Measurements from ENCODE around the gene PNPLA1.

Gene PNPLA1

GRCh38 chr6:36322591-36322990 lies 52.7 kb downstream of the PNPLA1 start:
- no peaks in the 10 kb centered on the region for H3K9me3 Mint-ChIP-seq
- no peak overlapping the region for H3K4me3 Mint-ChIP-seq
- H3K27ac Mint-ChIP-seq = no peak overlapping the region
- H3K36me3 Mint-ChIP-seq (ENCODE audit: low read depth) = no peaks in the 10 kb centered on the region
- intact Hi-C loops (cut with micrococcal nuclease) = no loop called here
- peaks cover 8% of the 10 kb centered on the region for H3K4me1 Mint-ChIP-seq (ENCODE audit: low read depth)
- peaks cover 11% of the 10 kb centered on the region for H3K27me3 Mint-ChIP-seq

GRCh38 chr6:36323062-36323461 lies 53.2 kb downstream of the PNPLA1 start:
- H3K9me3 Mint-ChIP-seq = no peaks in the 10 kb centered on the region
- H3K27me3 Mint-ChIP-seq = peaks cover 11% of the 10 kb centered on the region
- H3K4me1 Mint-ChIP-seq (ENCODE audit: low read depth) = peaks cover 12% of the 10 kb centered on the region
- H3K27ac Mint-ChIP-seq = no peak overlapping the region
- H3K36me3 Mint-ChIP-seq (ENCODE audit: low read depth) = no peaks in the 10 kb centered on the region
- H3K4me3 Mint-ChIP-seq = no peak overlapping the region
- intact Hi-C loops (cut with micrococcal nuclease) = no loop called here

DNA sequence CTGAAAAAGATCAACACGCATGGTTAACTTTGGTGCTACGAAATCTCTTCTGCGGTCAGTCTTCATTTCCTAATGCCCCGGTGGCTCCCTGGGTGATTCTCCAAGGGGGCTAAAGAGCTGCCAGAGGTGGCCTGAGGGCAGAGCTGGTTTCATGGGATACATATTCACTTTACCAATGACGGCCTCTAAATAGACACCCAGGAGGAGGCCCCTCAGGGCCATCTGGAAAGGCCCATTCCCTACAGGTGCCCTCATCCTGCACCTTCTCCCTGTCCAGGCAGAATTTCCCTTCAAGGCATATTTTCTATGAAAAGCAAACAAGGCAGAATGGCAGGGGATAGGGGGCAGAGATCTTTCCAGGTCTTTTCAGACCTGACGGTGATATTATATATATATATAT lies 54.3 kb downstream of the PNPLA1 start:
- Mint-ChIP-seq H3K4me3 (no peak overlapping the region), H3K36me3 (ENCODE audit: low read depth) (no peaks in the 10 kb centered on the region), H3K9me3 (no peaks in the 10 kb centered on the region), H3K27me3 (peaks cover 16% of the 10 kb centered on the region), H3K4me1 (ENCODE audit: low read depth) (peaks cover 12% of the 10 kb centered on the region), H3K27ac (no peak overlapping the region)
- intact Hi-C loops (cut with micrococcal nuclease) = no loop called here

GRCh38 chr6:36324715-36325114 lies 54.9 kb downstream of the PNPLA1 start:
- no peak overlapping the region for H3K27ac Mint-ChIP-seq

GRCh38 chr6:36326356-36326995 lies 56.6 kb downstream of the PNPLA1 start:
- Mint-ChIP-seq H3K27me3 (peaks cover 18% of the 10 kb centered on the region), H3K36me3 (ENCODE audit: low read depth) (no peaks in the 10 kb centered on the region), H3K4me1 (ENCODE audit: low read depth) (peaks cover 17% of the 10 kb centered on the region), H3K9me3 (no peaks in the 10 kb centered on the region), H3K27ac (no peak overlapping the region), H3K4me3 (no peak overlapping the region)
- intact Hi-C loops (cut with micrococcal nuclease) = no loop called here

More at GRCh38 chr6:36324715-36325114, 54.9 kb downstream of the PNPLA1 start:
- Mint-ChIP-seq H3K9me3 (no peaks in the 10 kb centered on the region), H3K4me1 (ENCODE audit: low read depth) (peaks cover 15% of the 10 kb centered on the region), H3K36me3 (ENCODE audit: low read depth) (no peaks in the 10 kb centered on the region), H3K27me3 (peaks cover 19% of the 10 kb centered on the region), H3K4me3 (no peak overlapping the region)
- intact Hi-C loops (cut with micrococcal nuclease) = no loop called here

- H3K9me3 Mint-ChIP-seq = no peaks in the 10 kb centered on the region
- intact Hi-C loops (cut with micrococcal nuclease) = no loop called here
- peaks cover 17% of the 10 kb centered on the region for H3K4me1 Mint-ChIP-seq (ENCODE audit: low read depth)
- no peak overlapping the region for H3K4me3 Mint-ChIP-seq
- no peaks in the 10 kb centered on the region for H3K36me3 Mint-ChIP-seq (ENCODE audit: low read depth)
- H3K27ac Mint-ChIP-seq = no peak overlapping the region
- peaks cover 22% of the 10 kb centered on the region for H3K27me3 Mint-ChIP-seq
Observed at GRCh38 chr6:36327226-36327918, 57.5 kb downstream of the PNPLA1 start.

GRCh38 chr6:36327919-36328236 lies 58.0 kb downstream of the PNPLA1 start:
- Mint-ChIP-seq H3K36me3 (ENCODE audit: low read depth) (no peaks in the 10 kb centered on the region), H3K27me3 (peaks cover 23% of the 10 kb centered on the region), H3K4me1 (ENCODE audit: low read depth) (peaks cover 16% of the 10 kb centered on the region), H3K4me3 (no peak overlapping the region), H3K27ac (no peak overlapping the region), H3K9me3 (no peaks in the 10 kb centered on the region)
- intact Hi-C loops (cut with micrococcal nuclease) = no loop called here

DNA sequence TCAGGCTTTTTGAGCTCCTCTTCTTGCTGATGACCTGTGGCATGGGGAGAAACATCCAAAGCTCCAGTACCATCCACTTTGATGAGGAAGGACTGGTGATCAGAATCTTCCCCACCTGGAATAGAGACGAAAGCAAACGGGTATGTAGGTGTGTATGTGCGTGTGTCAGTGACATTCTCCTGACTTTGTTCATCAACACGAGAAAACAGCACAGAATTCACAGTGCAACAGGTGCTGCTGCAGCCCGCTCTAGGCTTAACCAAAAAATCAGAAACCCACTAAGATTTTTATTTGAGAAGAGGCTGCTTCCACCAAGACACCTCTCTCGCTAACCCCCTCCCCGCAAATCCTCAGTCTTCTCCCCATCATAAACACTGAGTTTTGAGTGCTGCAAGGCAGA lies 58.7 kb downstream of the PNPLA1 start:
- H3K4me1 Mint-ChIP-seq (ENCODE audit: low read depth) = peaks cover 12% of the 10 kb centered on the region
- no peaks in the 10 kb centered on the region for H3K36me3 Mint-ChIP-seq (ENCODE audit: low read depth)
- H3K4me3 Mint-ChIP-seq = no peak overlapping the region
- H3K27ac Mint-ChIP-seq = no peak overlapping the region
- intact Hi-C loops (cut with micrococcal nuclease) = no loop called here
- no peaks in the 10 kb centered on the region for H3K9me3 Mint-ChIP-seq
- peaks cover 29% of the 10 kb centered on the region for H3K27me3 Mint-ChIP-seq

DNA sequence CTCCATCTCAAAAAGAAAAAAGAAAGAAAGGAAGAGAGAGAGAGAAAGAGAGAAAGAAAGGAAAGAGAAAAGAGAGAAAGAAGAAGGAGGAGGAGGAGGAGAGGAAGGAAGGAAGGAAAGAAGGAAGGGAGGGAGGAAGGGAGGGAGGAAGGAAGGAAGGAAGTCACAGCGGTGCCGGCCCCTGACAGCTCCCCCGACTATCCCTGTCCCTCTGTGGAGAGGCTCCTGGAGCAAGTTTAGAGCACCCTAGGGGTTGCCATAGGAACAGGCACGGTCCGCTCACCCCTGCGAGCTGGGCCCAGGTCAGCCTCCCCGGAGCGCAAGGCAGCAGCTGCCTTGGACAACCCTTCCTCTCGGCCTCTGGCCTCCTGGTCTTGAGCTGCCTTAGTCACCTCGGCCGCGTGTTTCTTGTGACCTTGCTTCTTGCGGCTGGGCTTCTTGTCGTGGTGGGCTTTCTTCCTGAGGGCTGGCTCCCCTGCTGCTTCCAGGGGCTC lies 60.0 kb downstream of the PNPLA1 start:
- H3K4me1 Mint-ChIP-seq (ENCODE audit: low read depth) = peaks cover 22% of the 10 kb centered on the region
- no peak overlapping the region for H3K27ac Mint-ChIP-seq
- H3K27me3 Mint-ChIP-seq = peaks cover 40% of the 10 kb centered on the region
- intact Hi-C loops (cut with micrococcal nuclease) = no loop called here
- H3K9me3 Mint-ChIP-seq = no peaks in the 10 kb centered on the region
- H3K4me3 Mint-ChIP-seq = no peak overlapping the region
- H3K36me3 Mint-ChIP-seq (ENCODE audit: low read depth) = no peaks in the 10 kb centered on the region

DNA sequence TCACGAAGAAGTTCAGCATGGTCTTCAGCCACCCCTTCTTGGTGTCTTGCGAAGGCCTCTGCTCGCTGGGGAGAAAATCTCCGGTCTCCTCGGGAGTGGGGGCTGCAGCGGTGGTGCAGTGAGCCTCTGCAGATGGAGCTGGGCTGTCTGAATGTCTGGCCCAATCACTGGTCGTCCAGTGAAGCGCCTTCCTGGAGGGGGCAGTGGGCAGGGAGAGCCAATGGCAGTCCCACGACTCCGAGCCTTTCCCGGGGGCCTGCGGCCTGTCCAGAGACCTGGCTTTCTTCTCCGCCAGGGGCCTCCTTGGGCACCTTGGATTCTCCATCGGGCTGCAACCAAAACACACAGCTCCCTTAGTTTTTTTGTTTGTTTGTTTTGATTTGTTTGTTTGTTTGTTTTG lies 60.5 kb downstream of the PNPLA1 start:
- H3K4me3 Mint-ChIP-seq = no peak overlapping the region
- no peaks in the 10 kb centered on the region for H3K9me3 Mint-ChIP-seq
- peaks cover 27% of the 10 kb centered on the region for H3K4me1 Mint-ChIP-seq (ENCODE audit: low read depth)
- H3K27me3 Mint-ChIP-seq = peaks cover 43% of the 10 kb centered on the region
- H3K27ac Mint-ChIP-seq = no peak overlapping the region
- H3K36me3 Mint-ChIP-seq (ENCODE audit: low read depth) = no peaks in the 10 kb centered on the region
- intact Hi-C loops (cut with micrococcal nuclease) = no loop called here

DNA sequence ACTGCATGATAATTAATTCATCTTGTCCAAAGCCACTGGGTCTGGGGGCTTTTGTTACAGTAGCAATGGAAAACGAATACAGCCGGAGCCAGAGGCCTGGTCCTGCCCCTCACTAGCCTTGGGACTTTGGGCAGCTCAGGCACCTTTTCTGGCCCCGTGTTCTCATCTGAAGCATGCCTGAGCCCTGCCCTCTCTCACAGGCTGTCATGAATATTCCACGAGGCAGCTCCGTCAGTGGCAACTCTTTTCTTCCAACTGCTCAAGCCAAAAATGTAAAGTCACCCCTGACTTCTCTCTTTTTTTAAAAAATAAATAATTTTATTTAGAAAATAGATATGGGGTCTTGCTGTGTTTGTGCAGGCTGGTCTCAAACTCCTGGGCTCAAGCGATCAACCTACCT lies 61.5 kb downstream of the PNPLA1 start:
- Mint-ChIP-seq H3K27me3 (peaks cover 43% of the 10 kb centered on the region), H3K27ac (no peak overlapping the region), H3K9me3 (no peaks in the 10 kb centered on the region)

GRCh38 chr6:36333171-36333895 lies 63.5 kb downstream of the PNPLA1 start:
- Mint-ChIP-seq H3K9me3 (no peaks in the 10 kb centered on the region), H3K4me3 (no peak overlapping the region), H3K36me3 (ENCODE audit: low read depth) (no peaks in the 10 kb centered on the region), H3K27ac (no peak overlapping the region), H3K27me3 (peaks cover 43% of the 10 kb centered on the region), H3K4me1 (ENCODE audit: low read depth) (peaks cover 25% of the 10 kb centered on the region)
- intact Hi-C loops (cut with micrococcal nuclease) = no loop called here

More for the DNA sequence above, 61.5 kb downstream of the PNPLA1 start:
- Mint-ChIP-seq H3K4me1 (ENCODE audit: low read depth) (peaks cover 27% of the 10 kb centered on the region), H3K36me3 (ENCODE audit: low read depth) (no peaks in the 10 kb centered on the region), H3K4me3 (no peak overlapping the region)
- intact Hi-C loops (cut with micrococcal nuclease) = no loop called here

GRCh38 chr6:36333931-36334725 lies 64.3 kb downstream of the PNPLA1 start:
- Mint-ChIP-seq H3K36me3 (ENCODE audit: low read depth) (no peaks in the 10 kb centered on the region), H3K9me3 (no peaks in the 10 kb centered on the region), H3K27ac (no peak overlapping the region), H3K4me1 (ENCODE audit: low read depth) (peaks cover 25% of the 10 kb centered on the region), H3K4me3 (no peak overlapping the region), H3K27me3 (peaks cover 41% of the 10 kb centered on the region)
- intact Hi-C loops (cut with micrococcal nuclease) = no loop called here
